Left ventricle myocardium superior (tissue), 1 donor: ENCODE results near the gene CFAP61. TPM values are rescaled to one million over a fixed set of nuclear protein-coding genes. Genes with fewer than 3 reads are reported as not detected.
"Not testable (repeated sequence)": the region's sequence is repeated elsewhere in the genome, so short reads cannot be mapped to it uniquely, and the experiment has no call there.

ENCODE experiments used
- ATAC-seq: fragments of 200-7000 bp; cut with Tn5 transposase; one replicate; pipeline ENCODE4 v1.9.1; 2020; ENCODE audit warnings: mild to moderate bottlenecking, moderate library complexity
- DNase-seq: peaks from one replicate; pipeline ENCODE4 v3.0.0-alpha.2; 2020
- intact Hi-C: fragments of 100-400 bp; cut with micrococcal nuclease; formaldehyde crosslinking; loops from one replicate; pipeline ENCODE4 v1.11.0; 2022
- total RNA-seq: library from RNA; stranded (reverse); fragmentation: NEBNext Ultra II Directional; extraction: Animal tissue kit (Norgen Biotek cat#: 25700); gene quantifications from one replicate; pipeline ENCODE4 v1.2.1, GENCODE V29; 2021
- donor health status: DM: no; HTN: yes; CAD: no; lungs with severe emphysema.

The CFAP61 gene
- total RNA-seq, 1 donor from 2014 or later, result 23.8 TPM

DNA sequence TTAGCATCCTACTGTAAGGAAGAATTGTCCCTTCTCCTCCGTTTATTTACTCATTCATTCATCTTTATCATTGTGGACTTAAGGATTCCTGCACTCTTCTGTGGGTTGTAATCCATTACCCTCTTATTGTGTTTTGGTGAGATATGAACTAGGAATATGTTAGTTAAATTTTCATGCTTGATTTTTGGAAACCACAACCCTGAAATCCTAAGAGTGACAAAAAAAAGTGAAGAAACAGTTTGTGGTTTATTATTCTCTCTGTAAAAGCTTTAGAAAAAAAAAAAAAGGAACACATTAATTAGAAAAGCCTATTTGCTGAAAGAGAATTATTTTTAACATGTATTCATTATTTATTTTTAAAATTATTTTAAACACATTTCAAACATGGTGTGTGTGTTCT lies 278.8 kb downstream of the CFAP61 start:
- ATAC-seq (no peak), DNase-seq (no peak)
- intact Hi-C loops, result no loop called here

DNA sequence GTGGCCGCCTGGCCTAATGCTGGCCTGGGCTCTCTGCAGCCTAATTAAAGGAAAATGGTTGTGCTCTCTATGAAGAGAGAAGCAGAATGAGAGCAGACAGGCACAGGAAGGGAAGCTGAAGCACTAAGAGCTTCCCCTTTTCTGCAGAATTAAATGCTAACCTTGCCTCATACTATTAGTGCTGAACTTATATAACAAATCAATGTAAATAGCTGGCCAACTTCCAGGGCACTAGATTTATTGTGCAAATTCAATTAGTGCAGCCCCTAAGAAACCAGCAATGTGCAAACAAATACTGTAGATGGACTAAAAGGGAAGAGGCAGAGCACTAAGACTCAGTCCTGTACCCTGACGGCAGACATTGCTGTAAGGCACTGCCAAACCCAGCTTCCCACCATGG lies 279.5 kb downstream of the CFAP61 start:
- DNase-seq (no peak), ATAC-seq (no peak)
- intact Hi-C loops, result no loop called here

DNA sequence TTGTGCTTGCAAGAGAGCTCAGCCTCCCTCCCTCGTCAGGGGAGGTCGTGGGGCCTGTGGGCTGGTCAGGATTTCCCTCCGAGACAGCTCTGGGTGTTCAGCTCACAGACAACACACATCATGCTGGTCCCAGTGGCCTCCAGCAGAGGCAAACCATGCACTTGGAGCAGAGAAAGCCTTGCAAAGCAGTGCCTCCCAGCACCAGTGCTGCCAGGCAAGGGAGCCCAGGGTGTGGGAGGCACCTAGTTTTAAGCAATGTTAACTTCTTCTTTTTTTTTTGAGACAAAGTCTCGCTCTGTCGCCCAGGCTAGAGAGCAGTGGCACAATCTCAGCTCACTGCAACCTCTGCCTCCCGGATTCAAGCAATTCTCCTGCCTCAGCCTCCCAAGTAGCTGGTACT lies 281.5 kb downstream of the CFAP61 start:
- intact Hi-C loops, result no loop called here
- DNase-seq, result no peak
- ATAC-seq, result no peak

DNA sequence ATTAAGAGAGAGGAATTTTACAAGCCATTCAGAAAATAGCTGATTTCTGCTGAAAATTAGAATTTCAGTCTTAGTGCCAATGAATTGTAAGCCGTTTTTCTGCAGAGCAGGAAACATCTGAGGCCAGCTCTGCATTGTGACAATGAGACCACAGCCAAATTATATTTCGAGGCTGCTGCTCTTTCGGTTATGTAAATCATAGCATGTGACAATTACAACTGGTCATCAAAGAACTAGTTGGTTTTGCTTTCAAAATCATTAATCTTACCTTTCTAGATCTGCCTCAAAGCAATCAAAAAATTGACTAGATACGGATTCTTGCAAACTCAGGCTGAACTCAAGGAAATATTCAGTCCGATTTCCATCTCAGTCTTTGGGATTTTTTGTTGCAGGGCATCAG lies 282.2 kb downstream of the CFAP61 start:
- DNase-seq (no peak), ATAC-seq (no peak)
- intact Hi-C loops, result no loop called here

DNA sequence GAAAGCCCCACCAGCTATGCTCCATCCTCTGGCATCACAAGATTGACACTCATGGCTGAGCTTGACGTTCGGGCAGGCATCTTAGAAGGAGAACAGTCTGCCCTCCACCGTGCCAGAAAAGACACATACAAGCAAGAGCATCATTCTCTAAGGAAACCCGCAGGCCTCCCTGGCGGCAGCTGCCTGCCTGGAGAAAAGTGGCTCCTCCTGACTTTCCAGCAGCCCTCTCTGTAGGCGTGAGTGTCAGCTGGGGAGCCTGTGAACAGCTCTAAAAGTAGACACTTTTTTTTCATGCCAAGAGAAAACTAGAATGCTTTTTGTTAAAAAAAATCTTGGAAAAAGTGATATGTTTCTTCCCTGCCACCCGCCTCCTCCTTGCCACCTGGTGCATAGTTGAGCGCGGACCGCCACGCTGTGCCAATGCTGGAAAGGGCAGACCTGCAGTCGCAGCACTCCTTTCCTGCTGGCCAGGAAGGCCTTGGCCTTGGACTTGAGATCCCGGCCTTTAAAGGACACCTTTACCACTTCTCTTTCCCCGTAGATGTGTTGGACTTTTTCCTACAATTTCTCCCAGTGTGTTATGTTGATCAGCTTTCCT lies 285.9 kb downstream of the CFAP61 start:
- ATAC-seq, result no peak
- DNase-seq, result no peak
- intact Hi-C loops, result no loop called here

GRCh38 chr20:20340443-20340842 lies 288.1 kb downstream of the CFAP61 start:
- ATAC-seq (no peak), DNase-seq (no peak)
- intact Hi-C loops, result no loop called here

GRCh38 chr20:20341371-20341770 lies 289.0 kb downstream of the CFAP61 start:
- no peak for ATAC-seq
- intact Hi-C loops, result no loop called here

DNA sequence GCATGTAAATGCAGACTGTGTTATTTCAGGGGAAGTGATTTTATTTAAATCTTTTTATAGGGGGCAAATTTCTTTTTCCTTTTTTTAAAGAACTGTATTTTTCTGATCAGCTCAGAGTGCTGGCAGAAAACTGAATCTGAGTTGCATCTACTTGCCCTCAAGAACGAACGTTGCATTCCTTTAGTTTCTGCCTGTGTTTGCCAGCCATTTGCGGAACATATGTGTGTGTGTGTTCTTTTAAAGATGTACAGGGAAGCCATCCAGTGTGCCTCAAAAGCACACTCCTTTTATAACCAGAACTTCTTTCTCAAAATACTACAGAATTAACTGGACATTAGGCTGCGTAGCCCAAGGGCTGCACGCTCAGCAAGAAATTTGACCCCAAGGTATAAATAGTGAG lies 289.7 kb downstream of the CFAP61 start:
- DNase-seq (no peak), ATAC-seq (no peak)
- intact Hi-C loops, result no loop called here

More at GRCh38 chr20:20341371-20341770, 289.0 kb downstream of the CFAP61 start:
- DNase-seq, result no peak

DNA sequence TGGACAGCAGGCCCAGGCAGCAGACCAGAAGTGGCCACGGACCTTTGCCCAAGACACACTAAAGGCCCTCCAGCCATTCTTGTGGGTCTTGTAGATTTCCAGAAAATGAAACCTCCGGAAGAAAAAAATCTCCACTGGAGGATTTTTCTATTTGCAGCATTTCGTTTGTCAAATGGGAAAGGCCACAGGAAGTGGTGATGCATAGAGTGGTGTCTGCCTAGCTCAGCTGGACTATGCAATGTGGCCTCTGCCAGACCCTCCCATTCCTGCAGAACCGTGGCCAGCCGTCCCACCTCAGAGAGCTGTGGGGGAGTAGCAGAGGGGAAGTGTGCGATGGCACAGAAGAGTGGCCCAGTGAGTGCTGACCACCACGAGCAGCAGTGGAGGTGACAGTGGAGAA lies 291.6 kb downstream of the CFAP61 start:
- intact Hi-C loops, result no loop called here
- ATAC-seq (no peak), DNase-seq (no peak)

GRCh38 chr20:20344476-20344875 lies 292.1 kb downstream of the CFAP61 start:
- intact Hi-C loops, result no loop called here
- ATAC-seq, result no peak
- DNase-seq, result no peak

DNA sequence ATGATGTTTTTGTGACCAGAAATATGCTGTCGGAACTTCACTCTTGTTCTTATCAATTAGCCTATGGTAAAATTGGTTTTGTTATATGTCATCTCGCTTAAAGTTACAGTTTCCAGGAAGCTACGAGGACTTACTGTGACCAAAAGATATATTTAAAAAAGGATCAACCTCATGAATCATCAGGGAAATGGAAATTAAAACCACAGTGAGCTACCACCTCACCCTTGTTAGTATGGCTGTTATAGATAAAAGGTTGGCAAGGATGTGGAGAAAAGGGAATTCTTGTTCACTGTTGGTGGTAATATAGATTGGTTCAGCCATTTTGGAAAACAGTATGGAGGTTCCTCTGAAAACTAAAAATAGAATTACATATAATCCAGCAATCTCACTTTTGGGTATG lies 301.2 kb downstream of the CFAP61 start:
- intact Hi-C loops, result no loop called here
- ATAC-seq (no peak), DNase-seq (no peak)

GRCh38 chr20:20355503-20355902 lies 303.2 kb downstream of the CFAP61 start:
- ATAC-seq, DNase-seq, intact Hi-C loops: not testable (repeated sequence)

DNA sequence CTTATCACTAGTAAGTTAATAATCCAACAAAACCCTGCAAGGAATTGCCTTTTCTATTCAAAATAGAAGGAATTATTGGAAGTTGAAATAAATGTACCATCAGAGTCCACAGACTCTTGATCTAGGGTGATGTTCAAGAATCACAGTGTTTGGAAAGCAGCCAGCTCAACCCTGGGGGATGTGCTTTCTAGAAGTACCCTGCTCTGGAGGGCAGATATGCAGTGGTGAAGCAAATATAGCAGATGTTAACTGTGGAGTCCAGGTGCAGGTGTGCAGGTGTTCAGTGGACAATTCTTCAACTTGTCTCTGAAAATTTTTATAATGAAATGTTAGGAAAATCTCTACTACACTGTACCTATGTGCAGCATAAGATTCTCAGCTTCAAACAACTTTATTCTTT lies 306.5 kb downstream of the CFAP61 start:
- intact Hi-C loops, result no loop called here
- ATAC-seq, result no peak
- DNase-seq, result no peak

GRCh38 chr20:20359628-20360027 lies 307.3 kb downstream of the CFAP61 start:
- intact Hi-C loops, result no loop called here
- DNase-seq, result no peak
- no peak for ATAC-seq

GRCh38 chr20:20360464-20360863 lies 308.1 kb downstream of the CFAP61 start:
- intact Hi-C loops, result no loop called here
- DNase-seq (no peak), ATAC-seq (peak; percentile 78)

DNA sequence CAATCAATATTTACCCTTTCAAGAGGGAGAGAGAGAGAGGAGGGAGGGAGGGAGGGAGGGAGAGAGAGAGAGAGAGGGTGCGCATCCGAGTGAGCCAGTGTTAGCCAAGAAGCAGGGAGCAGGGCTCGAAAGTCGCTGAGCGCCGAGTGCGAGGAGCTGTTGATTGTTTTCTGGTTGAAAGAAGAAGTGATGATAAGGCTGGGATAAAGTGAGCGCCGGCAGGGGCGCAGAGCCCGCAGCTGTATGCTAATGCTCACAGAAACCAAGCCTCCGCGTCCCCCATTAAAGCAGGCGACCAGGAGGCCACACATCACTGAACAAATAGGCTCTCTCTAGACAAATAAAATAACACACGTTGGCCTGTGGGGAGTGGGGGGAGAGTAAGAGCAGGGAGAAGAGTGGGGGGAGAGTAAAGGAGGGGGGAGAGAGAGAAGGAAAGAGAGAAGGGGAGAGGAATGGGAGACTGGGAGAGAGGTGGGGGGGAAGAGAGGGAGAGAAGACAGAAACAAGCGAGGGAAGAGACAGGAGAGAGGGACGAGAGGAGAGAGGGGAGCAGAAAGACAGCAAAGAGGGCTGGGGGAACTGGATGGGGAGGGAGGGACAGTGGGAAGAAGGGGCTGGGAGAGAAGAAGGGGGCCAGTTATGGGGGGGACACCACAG lies 310.6 kb downstream of the CFAP61 start:
- intact Hi-C loops, result no loop called here
- ATAC-seq (no peak), DNase-seq (no peak)

DNA sequence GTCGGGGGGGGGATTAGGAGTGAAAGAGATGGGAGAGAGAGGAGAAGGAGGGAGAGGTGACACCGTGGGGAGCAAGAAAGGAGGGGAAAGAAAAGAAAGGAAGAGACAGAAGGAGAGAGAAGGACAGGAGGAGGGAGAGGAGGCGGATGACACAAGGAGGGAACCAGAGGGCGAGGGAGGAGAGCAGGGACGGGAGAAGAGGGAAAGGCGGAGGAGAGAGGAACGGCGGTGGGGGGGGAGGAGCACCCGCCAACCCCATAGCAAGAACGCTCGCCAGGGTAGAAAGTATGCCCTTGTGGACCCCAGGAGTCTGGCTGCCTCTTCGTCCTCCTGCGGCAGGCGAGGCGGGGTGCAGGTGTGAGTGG lies 311.1 kb downstream of the CFAP61 start:
- intact Hi-C loops, result no loop called here

DNA sequence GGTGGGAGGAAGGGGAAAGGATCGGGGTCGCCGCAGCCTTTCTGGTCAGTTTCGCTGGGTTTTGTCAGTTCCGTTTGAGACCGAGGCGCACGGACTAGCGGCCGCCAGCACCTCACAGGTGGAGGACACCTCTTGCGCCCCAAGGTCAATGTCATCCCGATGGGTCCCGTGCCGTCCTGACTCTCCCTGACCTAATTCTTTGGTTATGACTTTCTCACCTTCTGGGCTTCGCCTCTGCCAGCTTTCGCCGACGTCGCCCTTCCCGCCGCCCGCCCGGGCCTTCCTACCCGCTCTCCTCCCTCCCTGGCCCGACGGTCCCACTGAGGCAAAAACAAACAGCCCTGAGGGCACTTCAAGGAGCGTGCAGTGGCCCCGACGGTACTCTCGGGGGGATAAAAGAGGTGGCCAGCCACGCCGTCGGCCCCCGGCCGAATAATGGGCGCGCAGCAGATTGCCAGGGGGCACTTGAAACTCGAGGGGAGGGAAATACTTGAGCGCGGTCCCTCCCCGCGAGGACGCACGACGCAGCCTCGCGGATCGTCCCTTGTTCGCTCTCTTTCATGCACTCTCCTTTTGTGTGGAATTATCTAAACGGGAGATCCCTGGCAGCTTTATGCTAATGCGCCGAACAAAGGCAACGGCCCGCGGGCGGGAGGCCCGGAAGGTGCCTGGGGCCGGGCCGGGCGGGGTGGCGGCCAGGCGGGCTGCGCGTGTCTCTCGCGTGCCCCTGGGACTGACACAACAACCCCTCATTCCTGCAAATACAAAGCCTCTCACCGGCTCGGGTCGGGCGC lies 311.7 kb downstream of the CFAP61 start:
- ATAC-seq (no peak), DNase-seq (no peak)
- intact Hi-C loops, result no loop called here

More for the DNA sequence above, 311.1 kb downstream of the CFAP61 start:
- ATAC-seq (no peak), DNase-seq (no peak)

DNA sequence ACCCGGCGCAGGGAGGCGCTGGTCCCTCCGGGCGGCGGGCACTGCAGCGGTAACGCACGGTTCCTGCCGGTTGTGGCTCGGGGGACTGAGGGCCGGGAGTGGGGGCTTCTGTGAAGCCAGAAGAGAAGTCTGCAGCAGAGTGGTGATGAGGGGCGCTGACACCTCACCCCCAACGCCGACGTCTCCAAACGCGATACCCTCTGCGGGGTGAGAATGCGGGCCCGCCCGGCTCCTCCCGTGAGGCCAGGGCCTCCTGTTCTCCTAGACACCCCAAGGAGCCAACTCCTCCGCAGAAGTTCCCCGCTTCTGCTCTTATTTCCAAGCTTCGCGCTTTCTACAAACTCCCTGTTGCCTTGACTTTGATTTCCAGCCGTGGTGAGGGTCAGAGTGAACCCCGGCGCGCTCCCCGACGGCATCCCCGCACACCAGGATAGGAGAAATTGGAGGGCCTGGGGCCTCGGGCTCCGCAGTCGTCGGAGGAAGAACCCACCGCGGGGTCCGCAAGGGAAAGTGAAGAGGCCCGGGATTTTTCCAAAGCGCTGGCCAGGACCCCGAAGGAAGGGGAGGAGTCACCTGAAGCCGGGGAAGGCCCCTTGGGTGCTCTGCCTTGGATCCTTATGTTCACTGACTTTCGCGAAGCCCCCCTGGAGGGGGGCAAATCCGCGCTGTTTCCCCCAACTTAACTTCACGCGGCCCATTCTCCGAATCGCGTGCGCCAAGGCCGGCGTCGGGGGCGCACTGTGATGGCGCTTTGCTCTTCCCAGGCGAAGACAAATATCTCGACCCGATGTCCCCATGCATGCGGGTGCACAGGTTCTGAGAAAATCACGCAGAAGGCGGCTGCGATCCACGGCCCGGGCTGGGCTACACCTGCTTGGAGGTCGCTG lies 312.5 kb downstream of the CFAP61 start:
- intact Hi-C loops, result no loop called here
- DNase-seq (no peak), ATAC-seq (no peak)
